HFFc6 (cell line): ENCODE data around the gene LY86. TPM values are rescaled to one million over a fixed set of nuclear protein-coding genes. Genes with fewer than 3 reads are reported as not detected.

Source experiments
- DNase-seq: peaks from one replicate; pipeline ENCODE4 v3.0.0-alpha.2; 2018
- H3K27ac Mint-ChIP-seq: 2 replicates; pipeline ENCODE4 v1.8.0; 2020; ENCODE audit warnings: mild to moderate bottlenecking, mixed read lengths
- H3K27me3 Mint-ChIP-seq: 2 replicates; pipeline ENCODE4 v1.8.0; 2021; ENCODE audit warnings: mild to moderate bottlenecking, moderate library complexity, mixed read lengths; ENCODE audit not compliant: insufficient read depth
- H3K36me3 Mint-ChIP-seq: 2 replicates; pipeline ENCODE4 v1.8.0; 2021; ENCODE audit warnings: low read depth, mixed read lengths
- H3K4me1 Mint-ChIP-seq: 2 replicates; pipeline ENCODE4 v1.8.0; 2020; ENCODE audit warnings: low read depth, mixed read lengths
- H3K4me3 Mint-ChIP-seq: 2 replicates; pipeline ENCODE4 v1.8.0; 2020; ENCODE audit warnings: mild to moderate bottlenecking, moderate library complexity, mixed read lengths
- H3K9me3 Mint-ChIP-seq: 2 replicates; pipeline ENCODE4 v1.8.0; 2020; ENCODE audit warnings: mild to moderate bottlenecking, mixed read lengths
- total RNA-seq, 6 experiments: library from RNA; stranded (reverse); fragmentation: NEBNext Ultra II Directional; extraction: Animal tissue kit (Norgen Biotek cat#: 25700); gene quantifications; 2 replicates in 1 of 6; 3 replicates in 5 of 6; pipeline ENCODE4 v1.2.3, GENCODE V29; 2021
- TF ChIP-seq, protein P1 (sequence below): fragments of 200-600 bp; sonication (generic); IDR thresholded peaks from 2 replicates; pipeline ENCODE4 v1.5.0; 2021; ENCODE audit warnings: antibody characterized with exemption, mild to moderate bottlenecking

LY86 gene
- total RNA-seq, 6 experiments from 2014 or later, result not detected

DNA sequence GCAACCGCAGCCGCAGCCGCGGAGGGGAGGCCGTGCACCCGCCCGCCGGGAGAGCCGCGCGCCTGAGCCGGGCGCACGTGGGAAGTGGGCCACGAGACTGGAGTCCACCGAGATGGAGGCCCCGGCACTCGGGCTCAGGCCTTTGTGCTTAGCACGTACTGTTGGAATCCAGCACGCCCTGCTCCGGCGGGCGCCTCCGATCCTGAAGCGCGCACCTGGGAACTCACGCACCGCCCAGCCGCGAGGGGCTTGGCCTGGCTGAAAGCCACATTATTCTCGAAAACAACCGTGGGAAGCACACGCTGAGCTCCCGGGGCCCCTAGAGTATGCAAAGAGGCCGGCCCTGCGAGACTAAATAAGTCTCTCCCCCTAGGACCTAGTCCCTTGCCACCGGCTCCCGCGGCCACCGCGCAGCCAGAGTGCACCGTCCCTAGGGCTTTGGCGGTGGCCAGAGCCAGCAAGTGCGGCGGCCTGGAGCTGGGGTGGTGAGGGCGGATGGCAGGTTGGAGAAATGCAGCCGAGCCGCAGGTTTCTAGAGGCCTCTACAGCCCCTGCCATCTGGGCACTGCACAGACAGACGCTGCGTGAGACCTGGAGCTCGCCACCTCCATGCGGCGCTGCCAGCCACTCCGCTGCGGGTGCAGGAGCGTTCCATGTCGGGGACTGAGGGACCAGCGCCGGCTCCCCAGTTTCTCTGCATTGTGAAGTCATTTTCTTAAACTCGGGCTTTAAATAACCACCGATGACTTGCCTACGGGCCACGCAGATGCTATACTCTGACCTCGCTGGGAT lies 42.0 kb upstream of the LY86 start:
- no peak for DNase-seq
- Mint-ChIP-seq H3K4me1 (no peaks in the 10 kb centered on the region), H3K27me3 (peaks cover 2% of the 10 kb centered on the region; the same call in 1 of the 2 replicates), H3K36me3 (no peaks in the 10 kb centered on the region), H3K9me3 (peaks cover 14% of the 10 kb centered on the region), H3K27ac (no peak overlapping the region), H3K4me3 (peak overlapping the region; percentile 46; the same call in 1 of the 2 replicates)
- TF ChIP-seq, protein P1, sequence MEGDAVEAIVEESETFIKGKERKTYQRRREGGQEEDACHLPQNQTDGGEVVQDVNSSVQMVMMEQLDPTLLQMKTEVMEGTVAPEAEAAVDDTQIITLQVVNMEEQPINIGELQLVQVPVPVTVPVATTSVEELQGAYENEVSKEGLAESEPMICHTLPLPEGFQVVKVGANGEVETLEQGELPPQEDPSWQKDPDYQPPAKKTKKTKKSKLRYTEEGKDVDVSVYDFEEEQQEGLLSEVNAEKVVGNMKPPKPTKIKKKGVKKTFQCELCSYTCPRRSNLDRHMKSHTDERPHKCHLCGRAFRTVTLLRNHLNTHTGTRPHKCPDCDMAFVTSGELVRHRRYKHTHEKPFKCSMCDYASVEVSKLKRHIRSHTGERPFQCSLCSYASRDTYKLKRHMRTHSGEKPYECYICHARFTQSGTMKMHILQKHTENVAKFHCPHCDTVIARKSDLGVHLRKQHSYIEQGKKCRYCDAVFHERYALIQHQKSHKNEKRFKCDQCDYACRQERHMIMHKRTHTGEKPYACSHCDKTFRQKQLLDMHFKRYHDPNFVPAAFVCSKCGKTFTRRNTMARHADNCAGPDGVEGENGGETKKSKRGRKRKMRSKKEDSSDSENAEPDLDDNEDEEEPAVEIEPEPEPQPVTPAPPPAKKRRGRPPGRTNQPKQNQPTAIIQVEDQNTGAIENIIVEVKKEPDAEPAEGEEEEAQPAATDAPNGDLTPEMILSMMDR, result no peak

GRCh38 chr6:6547110-6547879 lies 41.2 kb upstream of the LY86 start:
- Mint-ChIP-seq H3K27ac (no peak overlapping the region), H3K4me1 (no peaks in the 10 kb centered on the region), H3K9me3 (peaks cover 6% of the 10 kb centered on the region), H3K4me3 (peak overlapping the region; percentile 46; the same call in 1 of the 2 replicates), H3K27me3 (peaks cover 2% of the 10 kb centered on the region; the same call in 1 of the 2 replicates), H3K36me3 (no peaks in the 10 kb centered on the region)
- peak; percentile 64 for DNase-seq
- TF ChIP-seq, protein P1, result peak; percentile 94

DNA sequence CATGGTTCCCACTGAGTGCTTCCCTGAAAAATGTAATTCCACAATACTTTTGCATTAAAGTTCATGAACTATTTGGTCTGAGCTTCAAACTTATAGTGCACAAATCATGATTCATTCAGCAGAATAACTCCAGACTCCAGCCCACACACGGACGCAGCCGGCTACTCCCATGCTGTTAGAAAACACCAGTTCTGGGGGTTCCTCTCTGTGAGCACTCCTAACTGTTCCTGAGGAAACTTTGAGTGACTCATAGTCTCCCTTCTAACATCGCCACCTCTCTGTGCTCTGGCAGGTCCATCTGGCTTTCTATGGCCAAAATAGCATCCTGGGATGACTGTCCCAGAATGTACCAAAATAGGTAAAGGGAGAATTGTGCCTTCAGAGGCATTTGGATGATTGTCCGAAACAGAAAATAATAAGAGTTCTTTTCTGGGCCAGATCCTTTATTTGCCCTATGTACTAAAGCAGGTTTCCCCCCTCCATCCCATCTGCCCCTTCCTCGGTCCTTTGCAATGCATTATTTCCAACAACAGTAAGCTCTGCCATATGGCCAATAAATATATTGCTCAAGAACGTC lies 32.3 kb upstream of the LY86 start:
- DNase-seq, result no peak
- no peaks in the 10 kb centered on the region; the same call in 1 of the 2 replicates for H3K27me3 Mint-ChIP-seq
- no peak overlapping the region for H3K27ac Mint-ChIP-seq
- no peaks in the 10 kb centered on the region for H3K36me3 Mint-ChIP-seq
- TF ChIP-seq, protein P1, result no peak
- H3K4me3 Mint-ChIP-seq, result no peak overlapping the region
- H3K4me1 Mint-ChIP-seq, result no peaks in the 10 kb centered on the region
- H3K9me3 Mint-ChIP-seq, result peaks cover 16% of the 10 kb centered on the region

- DNase-seq, result no peak
- H3K4me1 Mint-ChIP-seq, result no peaks in the 10 kb centered on the region
- no peak overlapping the region for H3K27ac Mint-ChIP-seq
- no peaks in the 10 kb centered on the region; the same call in 1 of the 2 replicates for H3K27me3 Mint-ChIP-seq
- TF ChIP-seq, protein P1, result peak; percentile 73
- H3K4me3 Mint-ChIP-seq, result no peak overlapping the region
- H3K36me3 Mint-ChIP-seq, result no peaks in the 10 kb centered on the region
- peaks cover 18% of the 10 kb centered on the region for H3K9me3 Mint-ChIP-seq
These were observed 31.6 kb upstream of the LY86 start for GRCh38 chr6:6556738-6557503.

GRCh38 chr6:6557504-6557839 lies 31.0 kb upstream of the LY86 start:
- TF ChIP-seq, protein P1, result no peak
- H3K4me1 Mint-ChIP-seq, result no peaks in the 10 kb centered on the region
- H3K4me3 Mint-ChIP-seq, result no peak overlapping the region
- DNase-seq, result no peak
- peaks cover 24% of the 10 kb centered on the region for H3K9me3 Mint-ChIP-seq
- H3K36me3 Mint-ChIP-seq, result no peaks in the 10 kb centered on the region
- no peaks in the 10 kb centered on the region; the same call in 1 of the 2 replicates for H3K27me3 Mint-ChIP-seq
- H3K27ac Mint-ChIP-seq, result no peak overlapping the region
